SK-N-MC (cell line): ENCODE results near the gene STRADB.

ENCODE experiments used
- DNase-seq: peaks from one replicate; pipeline ENCODE4 v3.0.0-alpha.2; 2011; ENCODE audit warnings: low read depth, low spot score
- H3K27ac ChIP-seq: fragments of 200-600 bp; sonication (generic); 2 replicates; pipeline ENCODE4 v1.5.1; 2016; ENCODE audit warnings: mixed run types
- H3K36me3 ChIP-seq: fragments of 200-600 bp; sonication (generic); 2 replicates; pipeline ENCODE4 v1.6.1; 2017; ENCODE audit warnings: antibody characterized with exemption, low read length, mixed read lengths; ENCODE audit not compliant: insufficient read depth
- H3K4me3 ChIP-seq: fragments of 200-600 bp; sonication (generic); 2 replicates; pipeline ENCODE4 v1.5.1; 2016
- H3K9ac ChIP-seq: fragments of 200-600 bp; sonication (generic); 2 replicates; pipeline ENCODE4 v1.8.0; 2017; ENCODE audit warnings: mixed run types, mixed read lengths; ENCODE audit not compliant: insufficient read length
- H3K9me3 ChIP-seq: fragments of 200-600 bp; sonication (generic); 2 replicates; pipeline ENCODE4 v1.6.1; 2017; ENCODE audit warnings: low read depth, mild to moderate bottlenecking, antibody characterized with exemption, low read length, moderate library complexity, mixed read lengths
- EZH2 ChIP-seq: fragments of 200-600 bp; sonication (generic); IDR thresholded peaks from one replicate; pipeline ENCODE4 v1.6.1; 2017; ENCODE audit warnings: antibody characterized with exemption
- FOXP2 ChIP-seq: optimal IDR thresholded peaks from 2 replicates; pipeline ENCODE3; 2011; ENCODE audit warnings: mild to moderate bottlenecking, moderate library complexity; ENCODE audit not compliant: insufficient read depth; ENCODE audit errors: extremely low read length, control extremely low read depth
- POLR2AphosphoS5 ChIP-seq: IDR thresholded peaks from 2 replicates; pipeline ENCODE4 v1.6.1; 2012; ENCODE audit warnings: mild to moderate bottlenecking, low read depth, low read length, borderline replicate concordance

Gene STRADB

DNA sequence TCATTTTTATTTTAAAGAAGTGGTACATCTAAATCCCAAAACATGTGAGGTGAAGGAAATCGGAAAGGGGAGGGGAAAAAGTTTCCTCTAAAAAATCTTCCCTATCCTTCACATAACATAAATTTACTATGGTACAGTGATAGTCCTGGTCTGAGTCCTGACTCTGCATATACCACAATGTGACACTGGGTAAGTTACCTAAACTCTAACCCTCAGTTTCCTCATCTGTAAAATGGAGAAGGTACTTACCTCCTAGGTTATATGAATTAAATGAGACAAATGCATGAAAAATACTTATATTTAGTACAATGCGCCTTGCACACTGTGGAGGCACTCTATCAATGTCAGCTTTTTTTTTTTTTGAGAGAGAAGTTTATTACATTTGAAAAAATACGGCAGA, 42.6 kb upstream of the STRADB start:
- no peak for TF ChIP-seq POLR2AphosphoS5
- TF ChIP-seq EZH2, result no peak
- no peak for TF ChIP-seq FOXP2
- Histone ChIP-seq H3K4me3 (no peak overlapping the region), H3K27ac (no peak overlapping the region), H3K9ac (no peak overlapping the region), H3K36me3 (no peaks in the 10 kb centered on the region), H3K9me3 (no peaks in the 10 kb centered on the region)
- no peak for DNase-seq

DNA sequence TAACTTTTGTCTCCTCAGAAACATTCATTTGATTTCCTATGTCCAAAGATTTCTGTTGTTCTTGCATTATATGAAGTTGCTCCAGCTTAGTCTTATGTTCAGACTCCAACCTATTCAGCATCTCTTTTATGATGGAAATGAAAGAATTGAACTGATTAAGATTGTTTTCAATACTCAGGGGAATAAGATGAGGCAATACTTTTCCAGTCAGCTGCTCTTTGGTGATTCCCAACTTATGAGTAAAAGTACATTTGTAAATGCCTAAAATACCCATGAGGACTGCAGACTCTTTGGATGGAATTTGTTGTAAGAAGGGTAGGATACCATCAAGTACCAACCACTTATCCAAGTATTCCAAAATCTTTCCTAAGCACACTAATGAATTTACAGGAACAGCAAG, 40.1 kb upstream of the STRADB start:
- DNase-seq, result no peak
- no peak overlapping the region for H3K27ac ChIP-seq
- no peaks in the 10 kb centered on the region for H3K36me3 ChIP-seq
- H3K4me3 ChIP-seq, result no peak overlapping the region
- H3K9me3 ChIP-seq, result no peaks in the 10 kb centered on the region
- TF ChIP-seq POLR2AphosphoS5 (no peak), FOXP2 (no peak), EZH2 (no peak)
- no peak overlapping the region for H3K9ac ChIP-seq

DNA sequence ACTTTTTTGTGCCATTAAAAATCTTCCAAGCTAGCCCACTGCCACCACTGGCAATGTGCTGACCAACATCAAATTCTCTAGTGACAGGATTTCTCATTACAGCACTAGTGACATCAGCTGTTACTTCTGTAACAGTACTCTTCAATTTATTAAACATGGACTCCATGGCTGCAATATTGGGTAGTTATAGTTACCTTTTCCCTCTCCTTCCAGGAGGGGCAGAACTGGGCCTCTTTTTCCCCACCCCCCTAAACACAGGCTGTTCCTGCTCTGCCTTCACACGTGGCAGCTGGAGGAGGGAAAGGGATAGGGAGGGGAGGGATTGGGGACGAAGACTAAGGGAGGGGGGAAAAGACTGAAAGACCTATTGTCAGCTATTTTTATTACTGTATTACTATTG, 38.4 kb upstream of the STRADB start:
- Histone ChIP-seq H3K9me3 (no peaks in the 10 kb centered on the region), H3K27ac (no peak overlapping the region), H3K9ac (no peak overlapping the region), H3K4me3 (no peak overlapping the region), H3K36me3 (no peaks in the 10 kb centered on the region; the same call in 1 of the 2 replicates)
- DNase-seq, result no peak
- no peak for TF ChIP-seq EZH2
- TF ChIP-seq POLR2AphosphoS5, result no peak
- TF ChIP-seq FOXP2, result no peak

DNA sequence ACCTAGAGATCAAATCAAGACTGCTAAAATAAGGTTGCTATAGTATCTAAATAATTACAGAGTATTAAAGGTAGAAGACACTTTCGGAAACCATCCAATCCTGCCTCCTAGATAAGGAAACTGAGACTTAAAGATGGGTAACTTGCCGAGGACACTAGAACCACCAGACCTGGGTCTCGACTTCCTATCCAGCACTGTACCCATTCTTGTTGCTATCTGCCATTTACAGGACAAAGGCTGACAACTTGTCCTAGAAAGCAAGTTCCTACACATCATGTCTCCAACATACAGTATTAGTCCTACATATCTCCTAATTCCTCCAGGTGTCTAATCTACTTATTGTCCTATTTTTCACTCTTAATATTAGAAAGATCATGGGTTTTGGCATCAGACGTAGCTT, 38.0 kb upstream of the STRADB start:
- Histone ChIP-seq H3K27ac (no peak overlapping the region), H3K9ac (no peak overlapping the region), H3K9me3 (no peaks in the 10 kb centered on the region), H3K36me3 (no peaks in the 10 kb centered on the region; the same call in 1 of the 2 replicates), H3K4me3 (no peak overlapping the region)
- no peak for DNase-seq
- no peak for TF ChIP-seq FOXP2
- TF ChIP-seq POLR2AphosphoS5, result no peak
- no peak for TF ChIP-seq EZH2

DNA sequence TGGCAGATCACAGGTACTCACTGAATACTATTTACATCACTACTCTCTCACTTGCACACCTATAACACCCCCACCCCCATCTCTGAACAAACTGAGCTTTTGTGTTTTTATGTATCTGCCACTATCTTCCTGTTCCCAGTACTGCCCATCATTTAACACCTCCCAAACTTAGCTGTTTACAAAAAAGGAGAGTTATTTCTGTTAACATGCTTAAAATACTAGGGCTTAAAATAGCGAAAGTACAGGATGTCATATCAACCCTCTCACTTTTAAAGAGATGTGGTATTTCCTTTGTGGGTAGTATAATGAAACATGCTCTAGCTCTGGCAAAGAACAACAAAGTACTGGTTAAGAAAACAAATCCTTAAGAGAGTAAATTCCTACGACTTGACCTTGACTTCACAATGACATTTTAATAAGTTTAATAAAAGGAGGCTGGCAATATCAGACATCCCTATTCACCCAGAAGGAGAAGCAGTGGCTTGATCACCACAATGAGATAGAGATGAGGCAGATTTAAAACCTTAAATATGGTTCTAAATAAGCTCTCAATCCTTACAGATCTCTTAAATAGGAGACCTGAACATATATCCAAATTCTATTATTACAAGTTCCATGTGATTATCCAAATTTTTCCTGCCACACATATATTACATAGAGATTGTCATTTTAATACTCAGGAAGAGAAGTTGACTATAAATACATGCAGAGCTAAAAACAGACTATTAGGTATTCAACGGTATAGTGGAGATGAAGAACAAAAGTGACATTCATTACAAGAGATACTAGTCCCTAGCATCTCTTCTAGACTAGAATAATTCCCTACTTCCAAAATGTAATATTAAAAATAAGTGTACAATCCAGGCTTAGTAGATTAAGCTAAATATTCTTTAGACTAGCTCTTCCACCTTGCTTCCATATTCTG, 37.2 kb upstream of the STRADB start:
- Histone ChIP-seq H3K9me3 (no peaks in the 10 kb centered on the region), H3K36me3 (no peaks in the 10 kb centered on the region; the same call in 1 of the 2 replicates), H3K4me3 (no peak overlapping the region), H3K9ac (no peak overlapping the region), H3K27ac (no peak overlapping the region)
- TF ChIP-seq EZH2 (no peak), FOXP2 (no peak), POLR2AphosphoS5 (no peak)
- no peak for DNase-seq

DNA sequence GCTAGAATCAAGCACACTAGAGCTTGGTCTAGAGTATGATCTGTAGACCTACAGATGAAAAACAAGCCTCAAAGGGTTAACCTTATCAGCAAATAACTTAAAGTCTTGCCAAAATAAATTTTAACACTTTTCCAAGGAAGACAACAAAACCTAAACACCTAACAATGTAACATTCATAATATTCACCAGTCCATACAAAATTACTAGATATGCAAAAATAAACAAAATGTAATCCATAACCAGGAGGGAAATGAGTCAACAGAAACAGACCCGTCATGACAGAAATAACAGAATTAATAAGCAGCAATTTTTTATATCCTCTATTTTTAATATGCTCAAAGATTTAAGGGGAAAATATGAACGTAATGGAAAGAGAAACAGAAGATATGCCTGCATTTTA, 36.4 kb upstream of the STRADB start:
- TF ChIP-seq POLR2AphosphoS5 (no peak), FOXP2 (no peak), EZH2 (no peak)
- Histone ChIP-seq H3K27ac (no peak overlapping the region), H3K36me3 (peaks cover 4% of the 10 kb centered on the region; the same call in 1 of the 2 replicates), H3K9ac (no peak overlapping the region), H3K4me3 (no peak overlapping the region), H3K9me3 (no peaks in the 10 kb centered on the region)
- no peak for DNase-seq

DNA sequence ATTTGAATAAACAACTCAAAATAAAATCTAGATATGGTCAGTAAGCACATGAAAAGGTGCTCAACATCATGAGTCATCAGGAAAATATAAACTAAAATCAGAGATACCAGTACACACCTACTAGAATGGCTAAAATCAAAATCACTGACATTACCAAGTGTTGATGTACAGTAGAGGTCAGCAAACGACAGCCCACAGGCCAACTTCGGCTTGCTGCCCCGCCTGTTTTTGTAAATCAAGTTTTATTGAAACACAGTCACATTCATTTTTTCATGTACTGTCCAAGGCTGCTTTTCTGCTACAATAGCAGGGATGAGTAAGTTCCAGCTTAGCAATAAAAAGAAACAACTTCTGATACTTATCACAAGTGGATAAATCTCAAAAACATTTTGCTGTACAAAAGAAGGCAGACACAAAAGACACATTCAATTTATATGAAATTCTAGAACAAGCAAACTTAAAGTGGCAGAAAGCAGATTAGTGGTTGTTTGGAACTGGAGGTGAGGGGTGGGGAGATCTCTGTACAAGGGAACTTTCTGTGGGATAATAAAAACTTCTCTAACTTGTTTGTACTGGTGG, 32.4 kb upstream of the STRADB start:
- H3K4me3 ChIP-seq, result no peak overlapping the region
- H3K27ac ChIP-seq, result no peak overlapping the region
- no peak overlapping the region for H3K9ac ChIP-seq
- H3K9me3 ChIP-seq, result no peaks in the 10 kb centered on the region
- peaks cover 4% of the 10 kb centered on the region; the same call in 1 of the 2 replicates for H3K36me3 ChIP-seq
- DNase-seq, result no peak
- no peak for TF ChIP-seq FOXP2
- no peak for TF ChIP-seq EZH2
- TF ChIP-seq POLR2AphosphoS5, result no peak

DNA sequence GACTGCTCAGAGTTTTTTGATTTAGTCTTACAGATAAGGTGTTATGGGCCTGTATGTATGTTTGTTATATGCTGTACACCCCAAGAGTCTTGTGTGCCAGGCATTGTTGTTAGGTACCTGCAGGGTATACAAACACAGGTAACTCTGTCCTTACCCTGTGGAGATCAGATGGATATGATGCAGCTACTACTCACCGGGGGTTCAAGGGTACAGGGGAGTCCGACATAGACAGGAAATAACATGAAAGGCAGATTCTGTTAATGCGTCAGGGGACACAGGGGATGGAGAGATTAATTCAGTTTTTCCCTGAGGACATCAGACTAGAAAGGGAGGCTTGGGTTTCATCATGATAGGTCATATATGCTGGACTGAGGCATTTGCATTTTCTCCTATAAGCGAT, 31.6 kb upstream of the STRADB start:
- Histone ChIP-seq H3K9me3 (no peaks in the 10 kb centered on the region), H3K36me3 (peaks cover 4% of the 10 kb centered on the region; the same call in 1 of the 2 replicates), H3K4me3 (no peak overlapping the region), H3K9ac (no peak overlapping the region), H3K27ac (no peak overlapping the region)
- TF ChIP-seq FOXP2 (no peak), EZH2 (no peak), POLR2AphosphoS5 (no peak)
- no peak for DNase-seq
